B cell (primary cell): ENCODE measurements around the gene RAP1GAP2.

Experiments
- CTCF ChIP-seq: fragments of 200-600 bp; IDR thresholded peaks from one replicate; pipeline ENCODE4 v1.8.0; 2022; ENCODE audit warnings: antibody characterized with exemption, mild to moderate bottlenecking
- EZH2 ChIP-seq: IDR thresholded peaks from 2 replicates; pipeline ENCODE4 v1.6.1; 2012; ENCODE audit warnings: borderline replicate concordance, low read depth, mild to moderate bottlenecking, moderate library complexity, low read length; ENCODE audit not compliant: insufficient read depth, poor library complexity, severe bottlenecking

DNA sequence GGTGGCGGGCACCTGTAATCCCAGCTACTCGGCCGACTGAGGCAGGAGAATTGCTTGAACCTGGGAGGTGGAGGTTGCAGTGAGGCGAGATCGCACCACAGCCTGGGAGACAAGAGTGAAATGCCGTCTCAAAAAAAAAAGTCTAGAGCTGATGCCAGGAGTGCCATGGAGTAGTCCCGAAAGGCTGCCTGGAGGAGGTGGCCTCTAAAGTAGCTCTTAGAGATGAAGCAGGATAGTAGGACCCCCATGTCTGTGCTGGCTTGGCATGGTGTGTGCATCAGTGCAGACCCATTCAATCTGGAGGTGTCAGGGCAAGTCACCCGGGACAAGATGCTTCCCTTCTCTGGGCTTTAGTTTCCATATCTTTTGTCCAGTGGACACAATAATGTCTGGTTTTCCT is 6.3 kb downstream of the RAP1GAP2 start:
- TF ChIP-seq CTCF (no peak), EZH2 (no peak)
